Stomach (tissue), 9 donors: ENCODE measurements around the gene STAT5A. TPM values are rescaled to one million over a fixed set of nuclear protein-coding genes. Genes with fewer than 3 reads are reported as not detected.
"Not testable (repeated sequence)": the region's sequence is repeated elsewhere in the genome, so short reads cannot be mapped to it uniquely, and the experiment has no call there.

Source experiments
- DNase-seq, 2 donors: peaks; one replicate each; pipeline versions ENCODE4 v3.0.0 to v3.0.0-alpha.2; 2013 to 2019
- H3K27ac ChIP-seq, 5 donors: fragments of 200-600 bp in 4 of 5; sonication (generic) in 4 of 5; one replicate each; pipeline ENCODE4 v1.5.1; 2013 to 2019; ENCODE audit warnings: mild to moderate bottlenecking in 1 of 5, moderate library complexity in 1 of 5
- H3K27me3 ChIP-seq, 3 donors: fragments of 200-600 bp; sonication (generic); one replicate each; pipeline ENCODE4 v1.5.1; 2017 to 2019; ENCODE audit warnings: mixed run types in 1 of 3
- H3K36me3 ChIP-seq, 4 donors: fragments of 200-600 bp; sonication (generic); 1 replicate in 3 of 4; 2 replicates in 1 of 4; pipeline ENCODE4 v1.5.1; 2016 to 2019
- H3K4me1 ChIP-seq, 4 donors: fragments of 200-600 bp; sonication (generic); one replicate each; pipeline ENCODE4 v1.5.1; 2016 to 2019
- H3K4me3 ChIP-seq, 4 donors: fragments of 200-600 bp; sonication (generic) in 3 of 4; one replicate each; pipeline ENCODE4 v1.5.1; 2016 to 2019; ENCODE audit warnings: mild to moderate bottlenecking in 1 of 4
- H3K9me3 ChIP-seq, 4 donors: fragments of 200-600 bp; sonication (generic); one replicate each; pipeline ENCODE4 v1.5.1; 2016 to 2019
- CTCF ChIP-seq, 7 experiments: fragments of 450-650 bp in 4 of 7; fragments of 200-600 bp in 3 of 7; sonication (generic) in 3 of 7; IDR thresholded peaks; one replicate each; pipeline ENCODE4 v1.5.1; 2016 to 2019; ENCODE audit warnings: antibody characterized with exemption in 7 of 7, control low read depth in 2 of 7, mild to moderate bottlenecking in 1 of 7
- EP300 ChIP-seq: sonication (generic); formaldehyde crosslinking; IDR thresholded peaks from one replicate; pipeline ENCODE4 v1.6.1; 2017; ENCODE audit warnings: antibody characterized with exemption
- POLR2A ChIP-seq, 4 donors: fragments of 450-650 bp; IDR thresholded peaks; one replicate each; pipeline ENCODE4 v1.6.1; 2016; ENCODE audit warnings: antibody characterized with exemption in 4 of 4, control low read depth in 2 of 4, mild to moderate bottlenecking in 1 of 4, moderate library complexity in 1 of 4
- POLR2AphosphoS5 ChIP-seq, 3 donors: sonication (generic); formaldehyde crosslinking; IDR thresholded peaks; one replicate each; pipeline ENCODE4 v1.6.1; 2016; ENCODE audit warnings: antibody characterized with exemption in 3 of 3
- WGBS, 5 donors: extraction: QIAGEN DNeasy Blood & Tissue Kit in 3 of 5; methylation state at CpG; one replicate each; pipeline versions ENCODE4 v1.1.5 to v1.1.7; 2013 to 2018; 5-methylcytosine and 5-hydroxymethylcytosine counted together
- intact Hi-C: fragments of 100-400 bp; cut with DNase I; formaldehyde crosslinking; loops from one replicate; pipeline ENCODE4 v1.15.1; 2023; ENCODE audit warnings: low total_unique reads
- polyA plus RNA-seq, 3 donors: library from polyadenylated mRNA; stranded (reverse); fragments of 200-250 nt; gene quantifications; one replicate each; pipeline ENCODE4 v1.2.3, GENCODE V29; 2013
- total RNA-seq, 5 donors: library from RNA; depleted of rRNA; stranded (reverse); fragments of >200 nt; gene quantifications; one replicate each; pipeline versions ENCODE4 v1.1.0 to v1.2.3, GENCODE V29; 2014 to 2016
- donor health status: healthy with polysubstance abuse.
- donor health status: Bipolar disorder and iron deficiency.
- donor health status: healthy.

STAT5A gene
- total and polyA plus RNA-seq, 8 donors, result 9.6 to 81.7 (median 16.6) TPM

DNA sequence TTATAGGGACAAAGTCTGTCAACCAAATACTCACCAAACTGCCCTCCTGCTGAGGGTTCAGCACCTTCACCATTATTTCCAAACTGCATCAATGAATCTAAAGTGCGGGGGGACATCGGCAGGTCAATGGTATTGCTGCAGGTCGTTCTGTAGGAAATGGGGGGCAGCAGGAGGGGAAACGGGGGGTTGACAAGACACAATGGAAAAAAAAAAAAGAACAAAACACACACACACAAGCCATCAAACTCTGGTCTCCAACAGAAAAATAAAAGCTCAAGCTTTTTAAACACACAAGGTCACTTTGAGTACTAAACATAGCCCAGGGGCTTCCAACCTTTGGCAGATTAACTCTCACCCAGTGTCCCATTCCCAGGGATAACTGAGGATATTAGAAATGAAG is 28.5 kb downstream of the STAT5A start:
- 77 to 87% (median 81%) methylated on average over 4 of the region's 4 CpGs for WGBS, 5 donors
- intact Hi-C loops, result no loop called here
- Histone ChIP-seq H3K36me3 (peaks cover 60 to 99% (median 93%) of the 10 kb centered on the region in 4 donors), H3K9me3 (no peaks in the 10 kb centered on the region), H3K4me1 (peaks cover 17 to 76% (median 38%) of the 10 kb centered on the region in 4 donors), H3K4me3 (no peak overlapping the region), H3K27ac (peak overlapping the region in 1 of 5 donors; percentile 3), H3K27me3 (no peaks in the 10 kb centered on the region)
- TF ChIP-seq EP300, result no peak
- no peak for TF ChIP-seq POLR2A (IDR thresholded peaks at IDR 0.05)
- no peak for TF ChIP-seq POLR2AphosphoS5 (IDR thresholded peaks at IDR 0.05)
- TF ChIP-seq CTCF (IDR thresholded peaks at IDR 0.05), result no peak
- no peak for DNase-seq

- H3K4me3 ChIP-seq, result no peak overlapping the region
- intact Hi-C loops, result no loop called here
- no peak for TF ChIP-seq CTCF (IDR thresholded peaks at IDR 0.05)
- no peak for TF ChIP-seq POLR2AphosphoS5 (IDR thresholded peaks at IDR 0.05)
- no peak for TF ChIP-seq POLR2A (IDR thresholded peaks at IDR 0.05)
- no peak for TF ChIP-seq EP300
- peak overlapping the region in 2 of 5 donors; percentile 3 to 18 for H3K27ac ChIP-seq
- H3K9me3 ChIP-seq, result no peaks in the 10 kb centered on the region
- no peak for DNase-seq
- no peaks in the 10 kb centered on the region for H3K27me3 ChIP-seq
- 24 to 51% (median 42%) methylated on average over 5 of the region's 5 CpGs for WGBS, 5 donors
- peaks cover 11 to 74% (median 34%) of the 10 kb centered on the region in 4 donors for H3K4me1 ChIP-seq
- peaks cover 66 to 99% (median 96%) of the 10 kb centered on the region in 4 donors for H3K36me3 ChIP-seq
These were observed 29.1 kb downstream of the STAT5A start for GRCh38 chr17:42317266-42317845.

GRCh38 chr17:42317967-42318366 is 29.7 kb downstream of the STAT5A start:
- intact Hi-C loops, H3K4me3 ChIP-seq, DNase-seq, H3K27me3 ChIP-seq, H3K9me3 ChIP-seq: not testable (repeated sequence)
- H3K27ac ChIP-seq, result peak overlapping the region in 1 of 5 donors; percentile 18
- peaks cover 70 to 100% (median 99%) of the 10 kb centered on the region in 4 donors for H3K36me3 ChIP-seq
- H3K4me1 ChIP-seq, result peaks cover 5 to 74% (median 34%) of the 10 kb centered on the region in 4 donors
- 82 to 99% (median 93%) methylated on average over 6 of the region's 6 CpGs for WGBS, 5 donors

GRCh38 chr17:42321555-42321954 is 33.3 kb downstream of the STAT5A start:
- H3K27me3 ChIP-seq, result no peaks in the 10 kb centered on the region
- no peak overlapping the region for H3K4me3 ChIP-seq
- peak overlapping the region in 1 of 5 donors; percentile 7 for H3K27ac ChIP-seq
- 88 to 96% (median 93%) methylated on average over 4 of the region's 4 CpGs for WGBS, 5 donors
- intact Hi-C loops, result loop anchor here (5.0 to 10.0 kb wide), 2 partner anchors 81 to 193 kb away; no protein-coding TSS in a partner anchor
- TF ChIP-seq CTCF (IDR thresholded peaks at IDR 0.05), result no peak
- no peak for TF ChIP-seq POLR2AphosphoS5 (IDR thresholded peaks at IDR 0.05)
- no peak for TF ChIP-seq EP300
- no peak for TF ChIP-seq POLR2A (IDR thresholded peaks at IDR 0.05)
- peaks cover 5 to 63% (median 17%) of the 10 kb centered on the region in 4 donors for H3K4me1 ChIP-seq
- peaks cover 62 to 100% (median 99%) of the 10 kb centered on the region in 4 donors for H3K36me3 ChIP-seq
- DNase-seq, result no peak
- no peaks in the 10 kb centered on the region for H3K9me3 ChIP-seq
